GM19397 (cell line): ENCODE measurements around the gene MLXIP.
"Not testable (repeated sequence)": the region's sequence is repeated elsewhere in the genome, so short reads cannot be mapped to it uniquely, and the experiment has no call there.

ENCODE experiments used
- ATAC-seq: cut with Tn5 transposase; IDR thresholded peaks from one replicate; pipeline ENCODE4 v1.9.1; 2021; ENCODE audit warnings: mild to moderate bottlenecking, moderate library complexity; ENCODE audit not compliant: unreplicated experiment

The MLXIP gene

DNA sequence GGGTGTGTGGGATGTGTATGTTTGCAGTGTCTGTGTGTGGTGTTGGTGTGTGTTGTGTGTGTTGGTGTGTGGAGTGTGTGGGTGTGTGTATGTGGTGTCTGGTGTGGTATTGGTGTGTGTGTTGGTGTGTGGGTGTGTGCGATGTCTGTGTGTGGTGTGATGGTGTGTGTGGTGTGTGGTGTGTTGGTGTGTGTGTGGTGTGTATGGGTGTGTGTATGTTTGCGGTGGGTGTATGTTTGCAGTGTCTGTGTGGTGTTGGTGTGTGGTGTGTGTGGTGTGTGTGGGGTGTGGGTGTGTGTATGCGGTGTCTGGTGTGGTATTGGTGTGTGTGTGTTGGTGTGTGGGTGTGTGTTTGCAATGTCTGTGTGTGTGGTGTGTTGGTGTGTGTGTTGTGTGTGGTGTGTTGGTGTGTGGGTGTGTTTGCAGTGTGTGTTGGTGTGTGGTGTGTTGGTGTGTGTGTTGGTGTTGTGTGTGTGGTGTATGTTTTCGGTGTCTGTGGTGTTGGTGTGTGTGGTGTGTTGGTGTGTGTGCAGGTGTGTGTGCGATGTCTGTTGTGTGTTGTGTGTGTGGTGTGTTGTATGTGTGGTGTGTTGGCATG is 15.7 kb downstream of the MLXIP start:
- ATAC-seq = no peak

GRCh38 chr12:122094735-122095631 is 16.4 kb downstream of the MLXIP start:
- no peak for ATAC-seq

DNA sequence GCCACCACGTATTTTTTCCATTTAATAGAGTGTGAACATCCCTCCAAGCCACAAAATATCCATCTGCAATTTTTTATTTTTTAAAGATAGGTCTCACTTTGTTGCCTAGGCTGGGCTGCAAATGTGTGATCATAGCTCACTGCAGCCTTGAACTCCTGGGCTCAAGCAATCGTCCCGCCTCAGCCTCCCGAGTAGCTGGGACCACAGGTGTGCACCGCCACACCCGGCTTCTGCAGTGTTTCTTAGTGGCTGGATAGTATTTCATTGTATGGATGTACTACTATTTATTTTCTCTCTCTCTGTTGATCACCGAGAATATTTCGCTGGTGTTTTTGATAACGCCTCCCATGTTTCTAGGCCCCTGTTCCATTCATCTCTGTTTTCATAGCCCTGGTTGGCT is 17.5 kb downstream of the MLXIP start:
- ATAC-seq = no peak

DNA sequence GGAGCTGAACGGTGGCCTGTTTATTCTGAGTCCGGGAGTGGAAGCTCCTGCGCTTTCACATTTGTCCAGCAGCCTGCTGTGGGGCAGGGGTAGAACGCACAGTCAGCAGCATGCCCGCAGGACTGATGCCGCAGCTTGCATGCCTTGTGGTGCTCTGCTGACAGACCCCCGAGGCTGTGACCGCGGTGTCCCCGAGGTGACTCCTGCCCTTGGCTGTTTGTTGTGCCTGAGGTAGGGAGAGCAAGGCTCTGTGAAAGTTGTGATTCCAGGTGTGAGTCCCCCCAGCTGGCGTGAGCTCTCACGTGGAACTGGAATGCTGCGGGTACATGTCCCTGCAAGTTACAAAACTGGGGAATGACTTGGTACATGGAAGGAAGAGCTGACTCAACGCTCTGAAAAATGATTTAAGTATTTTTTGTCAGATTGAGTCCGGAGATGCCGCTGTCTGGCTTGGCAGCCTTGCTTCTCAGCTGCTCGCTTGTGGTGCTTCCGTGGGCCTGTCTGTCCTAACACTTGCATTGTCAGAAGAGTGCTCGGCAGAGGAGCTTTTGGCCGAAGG is 18.1 kb downstream of the MLXIP start:
- no peak for ATAC-seq

DNA sequence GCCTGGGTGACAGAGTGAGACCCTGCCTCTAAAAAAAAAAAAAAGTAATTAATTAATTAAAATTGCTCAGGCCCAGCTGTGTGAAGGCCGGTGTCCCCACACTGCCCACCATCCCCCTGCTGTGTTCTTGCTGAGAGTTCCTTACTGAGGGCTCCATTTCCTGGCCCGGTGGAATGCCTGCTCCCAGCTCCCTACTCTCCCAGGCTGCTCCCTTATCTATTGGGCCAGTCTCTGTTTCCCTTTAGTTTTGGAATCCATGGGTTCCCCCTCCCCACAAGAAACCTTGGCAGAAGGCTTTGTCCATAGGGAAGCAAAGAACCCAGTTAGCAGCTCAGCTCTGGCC is 19.0 kb downstream of the MLXIP start:
- no peak for ATAC-seq

- no peak for ATAC-seq
Observed at GRCh38 chr12:122097927-122098756, 19.6 kb downstream of the MLXIP start.

GRCh38 chr12:122099280-122099749 is 20.8 kb downstream of the MLXIP start:
- no peak for ATAC-seq

DNA sequence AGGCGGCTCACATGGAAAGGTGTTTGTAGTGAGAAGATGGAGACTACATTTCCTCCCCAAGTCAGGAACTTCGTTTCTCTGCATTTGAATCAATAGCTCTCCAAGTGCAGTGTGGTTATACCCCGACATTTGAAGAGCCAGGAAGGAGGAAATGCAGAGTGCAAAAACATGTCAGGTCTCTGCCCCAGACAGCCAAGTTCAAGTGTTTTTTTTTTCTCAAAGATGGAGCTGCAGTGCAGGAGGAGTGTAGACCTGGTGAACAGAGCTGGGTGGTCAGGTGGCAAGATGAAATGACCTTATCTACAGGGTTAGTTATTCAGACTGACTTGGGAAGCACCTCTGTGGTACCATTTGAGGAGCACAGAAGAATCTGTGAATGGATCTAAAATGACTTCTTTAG is 21.3 kb downstream of the MLXIP start:
- no peak for ATAC-seq

GRCh38 chr12:122100568-122100967 is 22.0 kb downstream of the MLXIP start:
- ATAC-seq = no peak

GRCh38 chr12:122102331-122102730 is 23.8 kb downstream of the MLXIP start:
- ATAC-seq = no peak

- no peak for ATAC-seq
Observed at GRCh38 chr12:122104844-122105243, 26.3 kb downstream of the MLXIP start.

GRCh38 chr12:122105496-122105895 is 26.9 kb downstream of the MLXIP start:
- ATAC-seq = not testable (repeated sequence)

- no peak for ATAC-seq
Observed at GRCh38 chr12:122106843-122107242, 28.3 kb downstream of the MLXIP start.

DNA sequence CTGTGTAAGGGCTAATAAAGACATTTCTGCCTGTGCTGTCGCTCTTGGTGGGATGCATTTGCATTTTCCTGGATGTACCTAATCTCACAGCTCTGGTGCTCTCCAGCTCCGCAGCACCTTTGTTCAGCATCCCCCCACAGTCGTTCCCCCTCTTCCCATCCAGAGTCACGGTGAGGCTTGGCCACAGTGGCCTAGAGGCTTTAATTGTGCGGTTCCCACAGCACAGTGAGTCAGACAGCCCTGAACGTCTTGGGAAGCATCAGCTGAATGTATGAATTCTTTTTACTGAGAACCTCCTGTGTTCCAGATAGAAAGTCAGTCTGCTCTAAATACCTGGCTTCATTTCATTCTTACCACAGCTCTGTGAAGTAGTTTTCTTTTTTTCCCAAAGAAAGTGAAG is 28.7 kb downstream of the MLXIP start:
- no peak for ATAC-seq

DNA sequence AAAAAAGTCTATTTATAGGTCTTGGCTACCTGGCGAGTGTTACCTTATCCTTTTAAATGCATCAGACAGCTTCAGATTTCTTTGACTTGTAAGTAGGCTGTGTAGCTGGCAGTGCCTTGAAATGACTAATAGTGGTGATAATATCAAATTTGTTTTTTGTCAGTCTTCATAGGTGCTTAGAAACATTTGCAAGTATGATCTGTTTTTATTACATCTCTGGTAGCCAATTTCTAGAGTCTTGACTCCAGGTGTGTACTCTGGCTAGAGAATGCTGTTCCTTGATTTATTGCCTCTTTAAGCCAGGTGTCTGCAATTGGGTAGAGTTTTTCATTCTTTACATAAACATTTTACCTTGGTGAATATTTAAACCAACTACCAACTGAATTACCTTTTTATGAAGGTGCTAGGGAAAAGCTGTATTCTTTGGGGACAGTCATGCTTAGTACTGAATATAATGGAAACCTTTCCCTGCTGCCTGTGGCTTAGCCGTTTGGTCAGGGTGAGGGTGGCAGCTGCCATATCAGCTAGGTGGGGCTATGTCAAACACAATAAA is 32.6 kb downstream of the MLXIP start:
- ATAC-seq = no peak

GRCh38 chr12:122116707-122117535 is 38.4 kb downstream of the MLXIP start:
- ATAC-seq = no peak

DNA sequence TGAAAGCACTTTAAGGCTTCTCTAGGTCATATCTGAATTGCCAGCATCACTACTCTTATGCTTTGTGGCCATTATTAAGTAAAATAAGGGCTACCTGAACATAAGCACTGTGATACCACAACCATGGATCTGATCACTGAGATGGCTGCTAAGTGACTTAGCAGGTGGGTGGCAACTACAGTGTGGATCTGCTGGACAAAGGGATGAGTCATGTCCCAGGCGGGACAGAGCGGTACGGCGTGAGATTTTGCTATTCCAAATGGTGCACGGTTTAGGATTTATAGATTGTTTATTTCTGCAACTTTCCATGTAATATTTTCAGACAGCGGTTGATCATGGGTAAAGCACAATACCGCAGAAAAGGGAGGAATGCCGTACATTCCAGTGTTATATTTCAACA is 39.4 kb downstream of the MLXIP start:
- no peak for ATAC-seq

GRCh38 chr12:122121341-122121740 is 42.8 kb downstream of the MLXIP start:
- ATAC-seq = not testable (repeated sequence)

GRCh38 chr12:122121745-122122144 is 43.2 kb downstream of the MLXIP start:
- ATAC-seq = no peak
